ENCODE data around the gene ZXDC.

ZXDC gene

DNA sequence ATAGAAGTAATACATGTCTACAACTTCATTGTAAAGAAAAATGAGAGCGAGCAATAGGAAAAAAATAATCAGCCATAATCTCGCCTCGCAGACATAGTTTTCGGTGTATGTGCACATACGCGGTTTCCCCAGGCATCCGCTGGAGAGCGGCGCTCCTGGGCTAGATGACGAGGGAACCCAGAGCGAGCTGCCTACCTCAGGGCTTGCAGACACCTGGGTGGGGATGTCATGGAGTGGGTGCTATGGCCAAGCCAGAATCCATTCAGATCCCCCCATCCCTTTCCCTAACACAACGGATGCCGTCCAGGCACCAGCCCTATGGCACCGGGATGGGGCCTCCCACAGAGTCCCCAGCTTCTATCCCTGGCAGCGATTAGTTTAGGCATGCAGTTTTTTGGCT, 85.5 kb downstream of the ZXDC start:
- no peak overlapping the region for H3K27ac Mint-ChIP-seq
- no peaks in the 10 kb centered on the region for H3K9me3 Mint-ChIP-seq
- no peak overlapping the region for H3K4me3 Mint-ChIP-seq
- H3K4me1 Mint-ChIP-seq, result peaks cover 12% of the 10 kb centered on the region
- DNase-seq (ENCODE audit: low spot score in 2 of 2), result no peak
- no peak for ATAC-seq
- H3K36me3 Mint-ChIP-seq, result no peaks in the 10 kb centered on the region

DNA sequence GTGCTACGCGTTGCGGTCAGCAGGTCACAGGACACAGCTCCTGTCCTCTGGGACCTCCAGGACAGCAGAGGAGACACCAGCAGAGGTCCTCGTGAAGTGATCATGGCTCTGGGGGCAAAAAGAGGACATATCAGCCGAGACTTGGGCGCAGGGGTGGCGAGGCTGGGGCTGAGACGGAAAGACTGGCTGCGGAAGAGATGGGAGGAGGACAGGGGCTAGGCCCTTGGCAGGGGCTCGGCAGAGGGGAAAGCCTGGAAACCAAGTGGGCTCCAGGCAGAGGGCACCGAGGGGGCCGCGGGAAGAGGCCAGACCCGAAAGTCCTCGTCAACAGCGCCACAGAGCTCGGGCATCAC, 85.9 kb downstream of the ZXDC start:
- DNase-seq (ENCODE audit: low spot score in 2 of 2) (no peak), ATAC-seq (no peak)
- H3K9me3 Mint-ChIP-seq, result no peaks in the 10 kb centered on the region
- H3K4me3 Mint-ChIP-seq, result peak overlapping the region; percentile 8
- peaks cover 12% of the 10 kb centered on the region for H3K4me1 Mint-ChIP-seq
- H3K36me3 Mint-ChIP-seq, result no peaks in the 10 kb centered on the region
- no peak overlapping the region for H3K27ac Mint-ChIP-seq

DNA sequence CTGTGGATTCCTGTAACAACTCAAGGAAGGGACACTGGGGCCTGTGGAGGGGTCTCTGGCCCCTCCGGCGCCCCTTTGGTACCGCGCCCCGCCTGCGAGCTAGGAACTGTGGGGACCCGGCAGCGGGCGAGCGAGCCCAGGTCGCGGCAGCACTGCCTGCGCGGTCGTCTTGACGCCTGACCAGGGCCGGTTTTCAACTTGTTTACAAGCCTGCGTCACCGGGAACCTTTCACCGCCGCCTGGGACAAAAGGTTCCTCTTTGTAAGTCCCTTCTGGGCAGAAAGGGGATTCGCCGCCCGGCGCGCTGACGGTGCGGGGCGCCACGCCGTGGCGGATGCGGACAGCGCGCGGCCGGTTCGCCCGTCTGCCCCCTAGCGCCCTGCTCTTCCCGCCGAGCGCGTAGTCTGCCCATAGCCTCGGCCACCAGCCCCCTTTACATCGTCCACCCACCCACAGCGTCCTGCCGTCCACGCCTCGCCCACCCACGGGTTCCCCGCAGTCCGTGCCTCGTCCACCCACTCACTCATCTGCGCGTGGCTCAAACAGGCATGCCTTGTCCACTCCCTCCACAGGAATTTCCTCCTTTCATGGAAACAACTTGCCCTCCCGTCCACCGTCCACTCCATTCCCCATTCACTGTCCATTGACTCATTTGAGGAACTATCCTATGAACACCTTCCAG, 86.4 kb downstream of the ZXDC start:
- ATAC-seq (peak; percentile 73), DNase-seq (ENCODE audit: low spot score in 2 of 2) (peak; percentile 9 to 60)
- Mint-ChIP-seq H3K4me3 (peak overlapping the region; percentile 8), H3K9me3 (no peaks in the 10 kb centered on the region), H3K27ac (no peak overlapping the region), H3K4me1 (peaks cover 12% of the 10 kb centered on the region), H3K36me3 (no peaks in the 10 kb centered on the region)
